ENCODE results near the gene TMEM222. TPM values are rescaled to one million over a fixed set of nuclear protein-coding genes. Genes with fewer than 3 reads are reported as not detected.
A peak's percentile ranks its signal among the peaks of the same experiment; 100 is the strongest.

TMEM222 gene
- total and polyA plus RNA-seq, 10 of the 15 experiments (the other 5 are each of a cell fraction or from before 2014, with no cell fraction given): 3.8 to 43.5 (median 35.4) TPM

DNA sequence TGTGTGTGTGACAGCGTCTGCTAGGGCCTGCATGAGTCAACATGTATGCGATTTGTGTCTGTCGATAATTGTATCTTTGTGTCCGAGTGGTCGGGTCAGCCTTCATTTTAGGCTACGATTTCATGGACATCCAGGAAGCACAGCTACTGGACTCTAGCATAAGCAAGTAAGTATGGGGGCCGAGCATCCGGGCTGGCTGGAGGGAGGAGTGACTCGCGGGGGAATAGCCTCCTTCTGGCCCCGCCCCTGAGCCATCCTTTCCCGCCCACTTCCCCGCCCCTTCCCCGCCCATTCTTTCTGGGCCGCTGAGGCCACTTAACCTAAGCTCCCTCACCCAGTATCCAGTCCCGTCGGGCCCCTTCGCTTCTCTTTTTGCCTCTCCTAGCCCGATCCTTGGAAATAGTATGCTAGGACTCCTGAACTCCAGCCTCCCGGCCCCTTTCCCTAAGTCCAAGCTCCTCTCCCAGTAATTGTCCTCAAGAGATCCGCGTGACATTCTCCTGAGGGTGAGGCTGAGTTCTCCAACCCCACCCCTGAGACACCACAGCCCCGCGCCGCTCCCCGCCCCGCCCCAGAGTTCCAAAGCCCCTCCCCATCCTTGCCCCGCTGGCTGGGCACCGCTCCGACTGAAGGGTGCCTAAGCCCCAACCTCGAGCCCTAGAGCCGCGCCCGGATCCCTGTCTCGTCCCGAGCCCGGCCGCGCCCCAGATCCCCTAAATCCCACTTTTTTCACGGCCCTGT, 43.6 kb downstream of the TMEM222 start:
- in situ Hi-C loops (cut with MboI): no loop called here
- no peaks in the 10 kb centered on the region for H3K79me2 ChIP-seq (ENCODE audit: control insufficient read depth, insufficient read depth, low read length)
- 4% methylated on average over 33 of the region's 40 CpGs for WGBS (ENCODE audit: insufficient coverage, insufficient replicate concordance, low lambda C conversion rate, missing lambda C conversion rate)
- H3K9ac ChIP-seq (ENCODE audit: control insufficient read depth, insufficient read depth, low read length): no peak overlapping the region
- H3K4me2 ChIP-seq (ENCODE audit: control insufficient read depth, insufficient read depth): peak overlapping the region; percentile 88
- peaks cover 15% of the 10 kb centered on the region for H3K4me1 ChIP-seq (ENCODE audit: control insufficient read depth, insufficient read depth, low read length)
- POLR2A ChIA-PET: interaction anchor here (0.5 to 1.5 kb wide), 11 partner anchors 22 to 1060 kb away, joined by 3 to 8 read pairs (median 4); partner anchors contain the start of genes IFI6 and SYTL1
- SMC1A ChIA-PET (ENCODE audit: uncharacterized antibody, unreplicated experiment): interaction anchor here (0.6 to 3.3 kb wide), 10 partner anchors 8 to 266 kb away, joined by 3 to 27 read pairs (median 4); partner anchors contain the start of gene SYTL1
- H3K27ac ChIP-seq (ENCODE audit: control insufficient read depth, insufficient read depth): no peak overlapping the region
- RAD21 ChIA-PET (ENCODE audit: unreplicated experiment): interaction anchor here (0.6 to 2.1 kb wide), 17 partner anchors 8 to 641 kb away, joined by 3 to 16 read pairs (median 5); partner anchors contain the start of genes AHDC1 and CD164L2
- no peaks in the 10 kb centered on the region for H3K9me3 ChIP-seq (replicated peaks; ENCODE audit: control insufficient read depth, insufficient read depth, low read length)
- no TSS peak for BruUV-seq (replicated peaks)
- no peaks in the 10 kb centered on the region for H3K27me3 ChIP-seq (replicated peaks in 1 of 2; ENCODE audit: control insufficient read depth in 2 of 2, insufficient read depth in 2 of 2, low read length in 1 of 2)
- DNase-seq (ENCODE audit: low read depth, low spot score) (no peak), FAIRE-seq (peak; percentile 85), ATAC-seq (peak; percentile 83)
- H4K20me1 ChIP-seq (ENCODE audit: control insufficient read depth, insufficient read depth): no peaks in the 10 kb centered on the region; the same call in 1 of the 2 replicates
- H3K4me3 ChIP-seq: peak overlapping the region; percentile 76
- no peaks in the 10 kb centered on the region for H3K36me3 ChIP-seq (ENCODE audit: control insufficient read depth in 2 of 2, insufficient read depth in 2 of 2, low read length in 1 of 2)
- H2AFZ ChIP-seq (ENCODE audit: control insufficient read depth, low read depth, low read length): peak overlapping the region; percentile 90
- CTCF ChIA-PET: interaction anchor here (0.9 to 4.7 kb wide), 21 partner anchors 9 to 241 kb away, joined by 3 to 40 read pairs (median 5); partner anchors contain the start of genes AHDC1 and SYTL1
- intact Hi-C loops (cut with micrococcal nuclease; ENCODE audit: unreplicated experiment): loop anchor here (5.0 kb wide), 1 partner anchor 43 kb away; the partner anchor contains the start of gene TMEM222
- TF ChIP-seq, protein P1, sequence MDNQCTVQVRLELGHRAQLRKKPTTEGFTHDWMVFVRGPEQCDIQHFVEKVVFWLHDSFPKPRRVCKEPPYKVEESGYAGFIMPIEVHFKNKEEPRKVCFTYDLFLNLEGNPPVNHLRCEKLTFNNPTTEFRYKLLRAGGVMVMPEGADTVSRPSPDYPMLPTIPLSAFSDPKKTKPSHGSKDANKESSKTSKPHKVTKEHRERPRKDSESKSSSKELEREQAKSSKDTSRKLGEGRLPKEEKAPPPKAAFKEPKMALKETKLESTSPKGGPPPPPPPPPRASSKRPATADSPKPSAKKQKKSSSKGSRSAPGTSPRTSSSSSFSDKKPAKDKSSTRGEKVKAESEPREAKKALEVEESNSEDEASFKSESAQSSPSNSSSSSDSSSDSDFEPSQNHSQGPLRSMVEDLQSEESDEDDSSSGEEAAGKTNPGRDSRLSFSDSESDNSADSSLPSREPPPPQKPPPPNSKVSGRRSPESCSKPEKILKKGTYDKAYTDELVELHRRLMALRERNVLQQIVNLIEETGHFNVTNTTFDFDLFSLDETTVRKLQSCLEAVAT (IDR thresholded peaks at IDR 0.05): peak; percentile 61; the same call in 1 of the 2 replicates
- peak; percentile 27; the same call in 1 of the 2 replicates for TF ChIP-seq MTA2 (IDR thresholded peaks at IDR 0.05; ENCODE audit: low read depth)
- TF ChIP-seq, protein P2, sequence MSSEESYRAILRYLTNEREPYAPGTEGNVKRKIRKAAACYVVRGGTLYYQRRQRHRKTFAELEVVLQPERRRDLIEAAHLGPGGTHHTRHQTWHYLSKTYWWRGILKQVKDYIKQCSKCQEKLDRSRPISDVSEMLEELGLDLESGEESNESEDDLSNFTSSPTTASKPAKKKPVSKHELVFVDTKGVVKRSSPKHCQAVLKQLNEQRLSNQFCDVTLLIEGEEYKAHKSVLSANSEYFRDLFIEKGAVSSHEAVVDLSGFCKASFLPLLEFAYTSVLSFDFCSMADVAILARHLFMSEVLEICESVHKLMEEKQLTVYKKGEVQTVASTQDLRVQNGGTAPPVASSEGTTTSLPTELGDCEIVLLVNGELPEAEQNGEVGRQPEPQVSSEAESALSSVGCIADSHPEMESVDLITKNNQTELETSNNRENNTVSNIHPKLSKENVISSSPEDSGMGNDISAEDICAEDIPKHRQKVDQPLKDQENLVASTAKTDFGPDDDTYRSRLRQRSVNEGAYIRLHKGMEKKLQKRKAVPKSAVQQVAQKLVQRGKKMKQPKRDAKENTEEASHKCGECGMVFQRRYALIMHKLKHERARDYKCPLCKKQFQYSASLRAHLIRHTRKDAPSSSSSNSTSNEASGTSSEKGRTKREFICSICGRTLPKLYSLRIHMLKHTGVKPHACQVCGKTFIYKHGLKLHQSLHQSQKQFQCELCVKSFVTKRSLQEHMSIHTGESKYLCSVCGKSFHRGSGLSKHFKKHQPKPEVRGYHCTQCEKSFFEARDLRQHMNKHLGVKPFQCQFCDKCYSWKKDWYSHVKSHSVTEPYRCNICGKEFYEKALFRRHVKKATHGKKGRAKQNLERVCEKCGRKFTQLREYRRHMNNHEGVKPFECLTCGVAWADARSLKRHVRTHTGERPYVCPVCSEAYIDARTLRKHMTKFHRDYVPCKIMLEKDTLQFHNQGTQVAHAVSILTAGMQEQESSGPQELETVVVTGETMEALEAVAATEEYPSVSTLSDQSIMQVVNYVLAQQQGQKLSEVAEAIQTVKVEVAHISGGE (CRISPR knock-in tag; IDR thresholded peaks at IDR 0.05): no peak
- peak; percentile 61 for TF ChIP-seq SP1 (IDR thresholded peaks at IDR 0.05; ENCODE audit: low read depth, low read length)
- TF ChIP-seq FOXM1 (IDR thresholded peaks at IDR 0.05; ENCODE audit: low read depth, low read length): no peak
- peak; percentile 50 for TF ChIP-seq POLR2A (IDR thresholded peaks at IDR 0.05; ENCODE audit: low read depth, low read length)
- TF ChIP-seq, protein P3, sequence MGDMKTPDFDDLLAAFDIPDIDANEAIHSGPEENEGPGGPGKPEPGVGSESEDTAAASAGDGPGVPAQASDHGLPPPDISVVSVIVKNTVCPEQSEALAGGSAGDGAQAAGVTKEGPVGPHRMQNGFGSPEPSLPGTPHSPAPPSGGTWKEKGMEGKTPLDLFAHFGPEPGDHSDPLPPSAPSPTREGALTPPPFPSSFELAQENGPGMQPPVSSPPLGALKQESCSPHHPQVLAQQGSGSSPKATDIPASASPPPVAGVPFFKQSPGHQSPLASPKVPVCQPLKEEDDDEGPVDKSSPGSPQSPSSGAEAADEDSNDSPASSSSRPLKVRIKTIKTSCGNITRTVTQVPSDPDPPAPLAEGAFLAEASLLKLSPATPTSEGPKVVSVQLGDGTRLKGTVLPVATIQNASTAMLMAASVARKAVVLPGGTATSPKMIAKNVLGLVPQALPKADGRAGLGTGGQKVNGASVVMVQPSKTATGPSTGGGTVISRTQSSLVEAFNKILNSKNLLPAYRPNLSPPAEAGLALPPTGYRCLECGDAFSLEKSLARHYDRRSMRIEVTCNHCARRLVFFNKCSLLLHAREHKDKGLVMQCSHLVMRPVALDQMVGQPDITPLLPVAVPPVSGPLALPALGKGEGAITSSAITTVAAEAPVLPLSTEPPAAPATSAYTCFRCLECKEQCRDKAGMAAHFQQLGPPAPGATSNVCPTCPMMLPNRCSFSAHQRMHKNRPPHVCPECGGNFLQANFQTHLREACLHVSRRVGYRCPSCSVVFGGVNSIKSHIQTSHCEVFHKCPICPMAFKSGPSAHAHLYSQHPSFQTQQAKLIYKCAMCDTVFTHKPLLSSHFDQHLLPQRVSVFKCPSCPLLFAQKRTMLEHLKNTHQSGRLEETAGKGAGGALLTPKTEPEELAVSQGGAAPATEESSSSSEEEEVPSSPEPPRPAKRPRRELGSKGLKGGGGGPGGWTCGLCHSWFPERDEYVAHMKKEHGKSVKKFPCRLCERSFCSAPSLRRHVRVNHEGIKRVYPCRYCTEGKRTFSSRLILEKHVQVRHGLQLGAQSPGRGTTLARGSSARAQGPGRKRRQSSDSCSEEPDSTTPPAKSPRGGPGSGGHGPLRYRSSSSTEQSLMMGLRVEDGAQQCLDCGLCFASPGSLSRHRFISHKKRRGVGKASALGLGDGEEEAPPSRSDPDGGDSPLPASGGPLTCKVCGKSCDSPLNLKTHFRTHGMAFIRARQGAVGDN (IDR thresholded peaks at IDR 0.05): 0 out of 2 replicates have a peak, but pooled peaks have one; percentile 37
- peak; percentile 46; the same call in 1 of the 2 replicates for TF ChIP-seq YY1 (IDR thresholded peaks at IDR 0.05; ENCODE audit: low read depth, low read length)
- TF ChIP-seq IKZF2 (IDR thresholded peaks at IDR 0.05): 0 out of 4 replicates have a peak, but pooled peaks of 1 of the 2 experiments have one; percentile 22

Measured in GM12878 (cell line).